22Rv1 (cell line): ENCODE results near the gene ARHGEF28.

ENCODE experiments used
- H3K27ac ChIP-seq: fragments of 450-650 bp; 2 replicates; pipeline ENCODE4 v1.5.1; 2017
- CTCF ChIP-seq: fragments of 450-650 bp; IDR thresholded peaks from 2 replicates; pipeline ENCODE4 v1.5.1; 2017; ENCODE audit warnings: mild to moderate bottlenecking
- ZFX ChIP-seq: fragments of 450-650 bp; IDR thresholded peaks from 2 replicates; pipeline ENCODE4 v1.6.1; 2017; ENCODE audit warnings: antibody characterized with exemption, borderline replicate concordance

ARHGEF28 gene

GRCh38 chr5:73684691-73685090 lies 58.7 kb downstream of the ARHGEF28 start:
- TF ChIP-seq CTCF, result no peak
- H3K27ac ChIP-seq, result no peak overlapping the region

GRCh38 chr5:73686912-73687311 lies 60.9 kb downstream of the ARHGEF28 start:
- no peak for TF ChIP-seq ZFX
- TF ChIP-seq CTCF, result no peak
- H3K27ac ChIP-seq, result no peak overlapping the region

GRCh38 chr5:73687357-73687756 lies 61.4 kb downstream of the ARHGEF28 start:
- TF ChIP-seq CTCF (no peak), ZFX (no peak)
- H3K27ac ChIP-seq, result no peak overlapping the region

- no peak overlapping the region for H3K27ac ChIP-seq
- TF ChIP-seq ZFX (no peak), CTCF (no peak)
These were observed 64.0 kb downstream of the ARHGEF28 start for GRCh38 chr5:73690015-73690414.

- H3K27ac ChIP-seq, result no peak overlapping the region
These were observed 65.5 kb downstream of the ARHGEF28 start for GRCh38 chr5:73691302-73692080.

GRCh38 chr5:73692166-73692640 lies 66.2 kb downstream of the ARHGEF28 start:
- H3K27ac ChIP-seq, result no peak overlapping the region
- no peak for TF ChIP-seq ZFX

More at GRCh38 chr5:73691302-73692080, 65.5 kb downstream of the ARHGEF28 start:
- no peak for TF ChIP-seq CTCF

- H3K27ac ChIP-seq, result no peak overlapping the region
- no peak for TF ChIP-seq ZFX
- no peak for TF ChIP-seq CTCF
These were observed 67.0 kb downstream of the ARHGEF28 start for GRCh38 chr5:73692981-73693380.

- TF ChIP-seq CTCF (peak; percentile 81), ZFX (no peak)
- H3K27ac ChIP-seq, result no peak overlapping the region
These were observed 67.6 kb downstream of the ARHGEF28 start for GRCh38 chr5:73693573-73694061.
